LNCaP clone FGC (cell line): ENCODE results near the gene CEP126.
"Not testable (repeated sequence)": the region's sequence is repeated elsewhere in the genome, so short reads cannot be mapped to it uniquely, and the experiment has no call there.

Experiments used
- DNase-seq: peaks from one replicate; pipeline ENCODE4 v3.0.0-alpha.2; 2011; ENCODE audit warnings: low read depth
- H3K4me3 ChIP-seq: 2 replicates; pipeline ENCODE4 v1.5.1; 2011; ENCODE audit warnings: mild to moderate bottlenecking, low read depth, low read length, control low read depth
- CTCF ChIP-seq: IDR thresholded peaks from 2 replicates; pipeline ENCODE4 v1.5.1; 2012; ENCODE audit warnings: mild to moderate bottlenecking; ENCODE audit not compliant: control insufficient read depth, insufficient read depth; ENCODE audit errors: extremely low read depth

The CEP126 gene

DNA sequence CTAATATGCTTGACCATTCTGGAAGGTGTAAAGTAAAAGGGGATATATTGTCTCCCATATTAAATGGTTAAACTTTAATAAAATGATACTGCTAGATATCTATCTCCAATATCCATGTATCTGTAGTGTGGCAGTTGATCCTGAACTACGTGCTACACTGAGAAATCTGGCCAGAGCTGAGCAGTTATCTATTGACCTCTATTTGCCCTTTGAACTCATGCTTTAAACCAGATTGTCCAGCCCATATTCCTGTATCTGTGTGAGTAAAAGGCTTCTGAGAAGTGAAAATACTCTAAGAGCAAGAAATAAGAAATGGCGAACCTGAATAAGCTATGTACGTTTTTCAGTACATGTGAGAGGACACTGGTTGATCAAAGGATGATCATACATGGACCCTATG lies 40.5 kb downstream of the CEP126 start:
- H3K4me3 ChIP-seq = no peak overlapping the region
- no peak for TF ChIP-seq CTCF
- no peak for DNase-seq

DNA sequence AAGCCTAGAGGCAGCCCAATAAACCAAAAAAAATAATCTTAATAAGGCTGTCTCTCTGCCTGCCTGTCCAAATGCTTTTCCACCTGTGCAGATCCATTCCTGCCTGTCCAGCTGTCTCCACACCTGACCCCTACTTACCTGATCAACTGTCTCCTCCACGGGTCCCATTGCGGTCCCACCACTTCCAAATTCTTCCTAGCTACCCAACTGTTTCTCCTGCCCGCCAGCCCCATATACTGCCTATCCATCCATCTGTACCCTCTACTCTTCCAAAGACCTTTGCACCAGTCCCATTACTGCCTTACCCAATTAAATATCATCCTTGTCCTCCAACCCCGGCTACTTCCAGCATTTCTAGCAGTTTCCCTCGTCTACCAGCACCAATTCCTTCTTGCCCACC lies 40.9 kb downstream of the CEP126 start:
- no peak overlapping the region for H3K4me3 ChIP-seq
- TF ChIP-seq CTCF = no peak
- DNase-seq = no peak

- no peak for DNase-seq
- TF ChIP-seq CTCF = no peak
- H3K4me3 ChIP-seq = no peak overlapping the region
These were observed 45.4 kb downstream of the CEP126 start for GRCh38 chr11:101960231-101960630.

DNA sequence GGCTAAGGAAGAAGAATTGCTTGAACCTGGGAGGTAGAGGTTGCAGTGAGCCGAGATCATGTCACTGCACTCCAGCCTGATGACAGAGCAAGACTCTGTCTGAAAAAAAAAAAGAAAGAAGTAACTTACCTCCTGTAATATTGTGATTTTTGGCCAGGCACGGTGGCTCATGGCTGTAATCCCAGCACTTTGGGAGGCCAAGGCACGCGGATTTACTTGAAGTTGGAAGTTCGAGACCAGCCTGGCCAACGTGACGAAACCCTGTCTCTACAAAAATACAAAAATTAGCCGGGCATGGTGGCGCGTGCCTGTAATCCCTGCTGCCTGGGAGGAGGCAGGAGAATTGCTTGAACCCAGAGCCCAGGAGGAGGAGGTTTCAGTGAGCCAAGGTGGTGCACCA lies 49.4 kb downstream of the CEP126 start:
- not testable (repeated sequence) for H3K4me3 ChIP-seq, DNase-seq

DNA sequence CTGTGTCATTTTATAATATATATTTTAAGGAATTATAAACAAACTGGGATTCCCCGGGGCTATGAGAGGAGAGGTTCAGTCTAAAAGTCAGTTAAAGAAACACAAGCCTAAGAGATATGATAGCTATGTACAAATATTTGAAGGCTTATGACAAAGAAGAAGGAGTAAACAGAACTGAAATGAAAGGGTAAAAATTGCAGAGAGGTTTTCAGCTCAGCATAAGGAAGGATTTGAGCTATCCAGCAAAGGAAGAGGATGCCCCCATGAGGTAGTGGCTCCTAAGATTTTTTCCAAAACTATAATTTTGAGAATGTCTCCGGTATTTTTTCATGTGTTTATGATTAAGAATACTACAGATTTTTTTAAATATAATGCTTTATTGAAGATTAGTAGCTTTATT lies 59.4 kb downstream of the CEP126 start:
- no peak for DNase-seq
- H3K4me3 ChIP-seq = no peak overlapping the region
- TF ChIP-seq CTCF = peak; percentile 36

DNA sequence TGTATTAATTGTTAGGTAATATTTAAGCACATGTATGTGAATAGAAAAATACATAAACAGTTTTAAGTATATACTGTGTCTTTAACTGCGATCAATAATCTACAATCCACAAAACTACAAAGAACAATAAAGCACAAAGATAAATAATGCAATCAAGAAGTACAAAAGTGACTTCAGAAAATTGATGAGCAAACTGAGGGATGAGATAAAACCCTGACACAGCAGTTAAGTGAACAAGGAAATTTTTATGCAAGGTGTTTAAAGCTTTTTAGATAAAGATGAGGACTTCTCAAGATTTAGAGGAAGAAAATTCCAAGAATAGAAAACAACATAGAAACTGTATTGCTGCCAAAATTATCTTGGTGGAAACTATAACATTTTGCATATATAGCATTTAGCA lies 60.0 kb downstream of the CEP126 start:
- TF ChIP-seq CTCF = no peak
- DNase-seq = no peak
- H3K4me3 ChIP-seq = no peak overlapping the region

DNA sequence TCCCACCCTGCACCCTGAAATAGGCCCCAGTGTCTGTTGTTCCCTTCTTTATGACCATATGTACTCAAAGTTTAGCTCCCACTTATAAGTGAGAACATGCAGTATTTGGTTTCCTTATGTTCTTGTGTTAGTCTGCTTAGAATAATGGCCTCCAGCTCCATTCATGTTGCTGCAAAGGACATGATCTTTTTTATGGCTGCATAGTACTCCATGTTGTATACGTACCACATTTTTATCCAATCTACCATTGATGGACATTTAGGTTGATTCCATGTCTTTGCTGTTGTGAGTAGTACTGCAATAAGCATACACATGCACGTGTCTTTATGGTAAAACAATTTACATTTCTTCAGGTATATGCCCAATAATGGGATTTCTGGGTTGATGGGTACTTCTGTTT lies 60.9 kb downstream of the CEP126 start:
- DNase-seq = no peak
- no peak overlapping the region for H3K4me3 ChIP-seq
- TF ChIP-seq CTCF = no peak

DNA sequence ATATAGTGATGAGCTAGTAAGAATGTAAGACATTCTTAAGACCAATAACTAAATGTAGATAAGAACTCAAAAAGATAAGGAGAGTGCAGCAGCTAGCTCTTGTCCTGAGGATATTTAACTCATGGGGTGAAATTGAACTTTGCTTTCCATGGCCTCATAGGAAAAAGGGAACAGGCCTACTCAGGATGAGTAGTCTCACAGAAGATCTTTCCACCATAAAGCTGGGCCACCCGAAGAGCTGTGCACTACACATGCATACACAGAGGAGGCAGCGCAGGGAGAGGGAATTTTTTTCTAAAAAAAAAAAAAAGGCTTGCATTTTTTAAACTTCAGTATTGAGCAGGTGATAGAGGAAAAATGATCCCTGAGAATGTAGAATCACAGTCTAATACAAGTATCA lies 72.6 kb downstream of the CEP126 start:
- TF ChIP-seq CTCF = no peak
- DNase-seq = no peak
- H3K4me3 ChIP-seq = no peak overlapping the region
